Testis (tissue), 3 donors: Measurements from ENCODE around the gene PLCL1. TPM values are rescaled to one million over a fixed set of nuclear protein-coding genes. Genes with fewer than 3 reads are reported as not detected.

Experiments
- DNase-seq: peaks from one replicate; pipeline ENCODE4 v3.0.0-alpha.2; 2019
- H3K27ac ChIP-seq, 2 donors: fragments of 200-600 bp; sonication (generic); one replicate each; pipeline ENCODE4 v1.5.1; 2019
- H3K27me3 ChIP-seq: fragments of 200-600 bp; sonication (generic); one replicate; pipeline ENCODE4 v1.5.1; 2019
- H3K36me3 ChIP-seq: fragments of 200-600 bp; sonication (generic); one replicate; pipeline ENCODE4 v1.5.1; 2017; ENCODE audit warnings: low read depth; ENCODE audit errors: missing control alignments
- H3K4me1 ChIP-seq: fragments of 200-600 bp; sonication (generic); one replicate; pipeline ENCODE4 v1.5.1; 2019
- H3K4me3 ChIP-seq, 2 donors: fragments of 200-600 bp; sonication (generic); one replicate each; pipeline ENCODE4 v1.5.1; 2017 to 2019
- H3K9me3 ChIP-seq: fragments of 200-600 bp; sonication (generic); one replicate; pipeline ENCODE4 v1.5.1; 2017
- CTCF ChIP-seq, 3 experiments: fragments of 450-650 bp in 2 of 3; fragments of 200-600 bp in 1 of 3; sonication (generic) in 1 of 3; IDR thresholded peaks; one replicate each; pipeline ENCODE4 v1.5.1; 2016 to 2019; ENCODE audit warnings: antibody characterized with exemption in 3 of 3, mild to moderate bottlenecking in 2 of 3, moderate library complexity in 1 of 3
- POLR2A ChIP-seq: fragments of 450-650 bp; IDR thresholded peaks from one replicate; pipeline ENCODE4 v1.6.1; 2017; ENCODE audit warnings: antibody characterized with exemption, mild to moderate bottlenecking, moderate library complexity
- WGBS, 2 donors: methylation state at CpG; one replicate each; pipeline ENCODE4 v1.1.5; 2018; 5-methylcytosine and 5-hydroxymethylcytosine counted together
- intact Hi-C: fragments of 100-400 bp; cut with DNase I; formaldehyde crosslinking; loops from one replicate; pipeline ENCODE4 v1.15.1; 2023; ENCODE audit warnings: low total_unique reads
- polyA plus RNA-seq: library from polyadenylated mRNA; stranded (reverse); fragments of 350-450 nt; fragmentation: Illumina TruSeq; extraction: RNeasy Lipid Tissue Mini Kit (QIAGEN cat#74804); gene quantifications from one replicate; pipeline ENCODE4 v1.2.3, GENCODE V29; 2014; ENCODE audit warnings: low read depth, low replicate concordance; ENCODE audit not compliant: insufficient read depth
- total RNA-seq, 2 donors: library from RNA; depleted of rRNA; stranded (reverse); fragments of >200 nt; gene quantifications; one replicate each; pipeline ENCODE4 v1.2.3, GENCODE V29; 2016

The PLCL1 gene
- total and polyA plus RNA-seq, 3 donors from 2014 or later, result 2.1 to 2.6 (median 2.4) TPM

GRCh38 chr2:197940382-197940781, 136.0 kb downstream of the PLCL1 start:
- DNase-seq, result no peak
- no peak for TF ChIP-seq POLR2A
- no peak for TF ChIP-seq CTCF (IDR thresholded peaks at IDR 0.05)

GRCh38 chr2:197941715-197942114, 137.3 kb downstream of the PLCL1 start:
- no peaks in the 10 kb centered on the region for H3K4me1 ChIP-seq
- no peaks in the 10 kb centered on the region for H3K36me3 ChIP-seq
- H3K9me3 ChIP-seq, result no peaks in the 10 kb centered on the region
- no peak overlapping the region for H3K27ac ChIP-seq
- H3K27me3 ChIP-seq, result no peaks in the 10 kb centered on the region
- WGBS, 2 donors, result 68 to 92% methylated on average over 1 of the region's 1 CpG
- H3K4me3 ChIP-seq, result no peak overlapping the region
- no peak for TF ChIP-seq CTCF (IDR thresholded peaks at IDR 0.05)
- TF ChIP-seq POLR2A, result no peak
- DNase-seq, result no peak
- intact Hi-C loops, result no loop called here

More at GRCh38 chr2:197940382-197940781, 136.0 kb downstream of the PLCL1 start:
- no peaks in the 10 kb centered on the region for H3K4me1 ChIP-seq
- 78 to 100% methylated on average over 1 of the region's 1 CpG for WGBS, 2 donors
- intact Hi-C loops, result no loop called here
- H3K4me3 ChIP-seq, result no peak overlapping the region
- H3K36me3 ChIP-seq, result no peaks in the 10 kb centered on the region
- H3K27ac ChIP-seq, result no peak overlapping the region
- H3K27me3 ChIP-seq, result no peaks in the 10 kb centered on the region
- H3K9me3 ChIP-seq, result no peaks in the 10 kb centered on the region

- Histone ChIP-seq H3K27me3 (no peaks in the 10 kb centered on the region), H3K4me3 (no peak overlapping the region), H3K36me3 (no peaks in the 10 kb centered on the region), H3K27ac (no peak overlapping the region), H3K4me1 (no peaks in the 10 kb centered on the region), H3K9me3 (no peaks in the 10 kb centered on the region)
- TF ChIP-seq CTCF (IDR thresholded peaks at IDR 0.05), result no peak
- no peak for TF ChIP-seq POLR2A
- no peak for DNase-seq
- 97 to 100% methylated on average over 1 of the region's 1 CpG for WGBS, 2 donors
- intact Hi-C loops, result no loop called here
Measured at GRCh38 chr2:197943731-197944130, 139.3 kb downstream of the PLCL1 start.

- H3K9me3 ChIP-seq, result no peaks in the 10 kb centered on the region
- no peak overlapping the region for H3K27ac ChIP-seq
- H3K36me3 ChIP-seq, result no peaks in the 10 kb centered on the region
- H3K27me3 ChIP-seq, result no peaks in the 10 kb centered on the region
- 21 to 29% methylated on average over 2 of the region's 2 CpGs for WGBS, 2 donors
- intact Hi-C loops, result no loop called here
- no peak overlapping the region for H3K4me3 ChIP-seq
- no peak for DNase-seq
- TF ChIP-seq CTCF (IDR thresholded peaks at IDR 0.05) (no peak), POLR2A (no peak)
- H3K4me1 ChIP-seq, result no peaks in the 10 kb centered on the region
Measured at GRCh38 chr2:197944416-197945096, 140.2 kb downstream of the PLCL1 start.

GRCh38 chr2:197946562-197946961, 142.2 kb downstream of the PLCL1 start:
- 72 to 77% methylated on average over 2 of the region's 2 CpGs for WGBS, 2 donors
- no peaks in the 10 kb centered on the region for H3K4me1 ChIP-seq
- H3K27ac ChIP-seq, result no peak overlapping the region
- no peak for DNase-seq
- no peak overlapping the region for H3K4me3 ChIP-seq
- no peaks in the 10 kb centered on the region for H3K9me3 ChIP-seq
- no peaks in the 10 kb centered on the region for H3K27me3 ChIP-seq
- intact Hi-C loops, result no loop called here
- no peak for TF ChIP-seq CTCF (IDR thresholded peaks at IDR 0.05)
- TF ChIP-seq POLR2A, result no peak
- no peaks in the 10 kb centered on the region for H3K36me3 ChIP-seq
